SK-N-MC (cell line): ENCODE measurements around the gene SPC25.
"Not testable (repeated sequence)": the region's sequence is repeated elsewhere in the genome, so short reads cannot be mapped to it uniquely, and the experiment has no call there.

ENCODE experiments used
- EZH2 ChIP-seq: fragments of 200-600 bp; sonication (generic); IDR thresholded peaks from one replicate; pipeline ENCODE4 v1.6.1; 2017; ENCODE audit warnings: antibody characterized with exemption
- POLR2AphosphoS5 ChIP-seq: IDR thresholded peaks from 2 replicates; pipeline ENCODE4 v1.6.1; 2012; ENCODE audit warnings: mild to moderate bottlenecking, low read depth, low read length, borderline replicate concordance

- not testable (repeated sequence) for TF ChIP-seq EZH2, POLR2AphosphoS5
Measured at GRCh38 chr2:168867164-168867563, 23.1 kb downstream of the SPC25 start.
